Activated CD8-positive, alpha-beta T cell treated with anti-CD3 and anti-CD28 coated beads for 36 hours (primary cell): ENCODE measurements around the gene ELOVL6. TPM values are rescaled to one million over a fixed set of nuclear protein-coding genes. Genes with fewer than 3 reads are reported as not detected.

Experiments
- ATAC-seq: fragments of 200-7000 bp; cut with Tn5 transposase; one replicate; pipeline ENCODE4 v1.10.0; 2021; ENCODE audit warnings: mild to moderate bottlenecking, moderate library complexity
- CTCF ChIA-PET: fragments of 350-600 bp; sonication (Branson Sonifier 250); formaldehyde crosslinking; loops from one replicate; lab custom pipeline; 2021; ENCODE audit warnings: antibody characterized with exemption; lab: Charles Lee
- POLR2A ChIA-PET: fragments of 350-600 bp; sonication (Branson Sonifier 250); formaldehyde crosslinking; loops from one replicate; lab custom pipeline; 2021; ENCODE audit warnings: antibody characterized with exemption; lab: Charles Lee
- DNase-seq: peaks from one replicate; pipeline ENCODE4 v3.0.0-alpha.2; 2020
- H3K27ac Mint-ChIP-seq: one replicate; pipeline ENCODE4 v1.8.0; 2021; ENCODE audit warnings: mild to moderate bottlenecking, mixed read lengths
- H3K27me3 Mint-ChIP-seq: one replicate; pipeline ENCODE4 v1.8.0; 2021; ENCODE audit warnings: mixed read lengths
- H3K36me3 Mint-ChIP-seq: one replicate; pipeline ENCODE4 v1.8.0; 2021; ENCODE audit warnings: low read depth, mixed read lengths
- H3K4me1 Mint-ChIP-seq: one replicate; pipeline ENCODE4 v1.8.0; 2021; ENCODE audit warnings: low read depth, mixed read lengths
- H3K4me3 Mint-ChIP-seq: one replicate; pipeline ENCODE4 v1.8.0; 2021; ENCODE audit warnings: mild to moderate bottlenecking, moderate library complexity, mixed read lengths
- H3K9me3 Mint-ChIP-seq: one replicate; pipeline ENCODE4 v1.8.0; 2021; ENCODE audit warnings: mixed read lengths
- intact Hi-C: fragments of 100-400 bp; cut with micrococcal nuclease; formaldehyde crosslinking; loops from one replicate; pipeline ENCODE4 v1.10.0; 2022
- total RNA-seq, 2 experiments: library from RNA; stranded (reverse); gene quantifications; one replicate each; pipeline ENCODE4 v1.2.3, GENCODE V29; 2021
- TF ChIP-seq, protein P1 (sequence below): fragments of 200-600 bp; IDR thresholded peaks from one replicate; pipeline ENCODE4 v1.8.0; 2022; ENCODE audit warnings: antibody characterized with exemption, mild to moderate bottlenecking

Gene ELOVL6
- total RNA-seq, 2 experiments from 2014 or later: 4.7 to 7.7 TPM

DNA sequence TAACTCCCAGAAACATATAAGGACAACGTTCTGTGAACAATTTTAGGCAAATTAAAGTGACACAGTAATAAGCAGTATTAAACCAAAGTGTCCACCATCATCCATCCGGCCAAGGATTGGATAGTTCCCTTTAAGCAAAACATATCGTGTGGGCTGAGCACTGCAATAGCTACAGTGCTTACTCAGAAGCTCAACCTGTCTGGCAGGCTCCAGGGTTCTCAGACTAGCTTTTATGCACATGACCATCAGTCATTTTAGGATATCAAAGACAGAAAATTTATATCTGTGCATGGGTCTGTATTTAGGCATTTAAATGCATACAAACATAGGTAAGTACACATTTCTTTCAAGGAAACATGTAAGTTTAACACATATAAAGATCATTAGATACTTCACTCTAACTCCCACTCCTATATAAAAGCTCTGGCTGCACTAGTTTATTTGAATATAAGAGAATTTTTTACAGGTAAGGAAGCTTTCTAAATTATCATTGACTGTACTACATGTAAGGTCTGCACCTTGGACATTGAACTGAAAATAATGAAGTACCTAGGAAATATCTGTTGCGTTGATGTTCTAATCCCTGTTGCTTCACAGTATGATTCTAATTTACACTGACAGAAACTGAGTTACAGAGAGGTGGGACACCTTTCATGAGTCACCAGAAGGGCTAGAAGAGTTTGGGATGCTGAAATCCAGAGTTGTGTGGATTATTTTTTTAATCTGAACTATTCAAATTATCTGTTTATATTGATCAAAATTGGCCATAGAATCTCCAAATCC is 67.6 kb downstream of the ELOVL6 start:
- no peaks in the 10 kb centered on the region for H3K9me3 Mint-ChIP-seq
- H3K36me3 Mint-ChIP-seq: no peaks in the 10 kb centered on the region
- ChIA-PET CTCF (no interaction called here), POLR2A (no interaction called here)
- TF ChIP-seq, protein P1, sequence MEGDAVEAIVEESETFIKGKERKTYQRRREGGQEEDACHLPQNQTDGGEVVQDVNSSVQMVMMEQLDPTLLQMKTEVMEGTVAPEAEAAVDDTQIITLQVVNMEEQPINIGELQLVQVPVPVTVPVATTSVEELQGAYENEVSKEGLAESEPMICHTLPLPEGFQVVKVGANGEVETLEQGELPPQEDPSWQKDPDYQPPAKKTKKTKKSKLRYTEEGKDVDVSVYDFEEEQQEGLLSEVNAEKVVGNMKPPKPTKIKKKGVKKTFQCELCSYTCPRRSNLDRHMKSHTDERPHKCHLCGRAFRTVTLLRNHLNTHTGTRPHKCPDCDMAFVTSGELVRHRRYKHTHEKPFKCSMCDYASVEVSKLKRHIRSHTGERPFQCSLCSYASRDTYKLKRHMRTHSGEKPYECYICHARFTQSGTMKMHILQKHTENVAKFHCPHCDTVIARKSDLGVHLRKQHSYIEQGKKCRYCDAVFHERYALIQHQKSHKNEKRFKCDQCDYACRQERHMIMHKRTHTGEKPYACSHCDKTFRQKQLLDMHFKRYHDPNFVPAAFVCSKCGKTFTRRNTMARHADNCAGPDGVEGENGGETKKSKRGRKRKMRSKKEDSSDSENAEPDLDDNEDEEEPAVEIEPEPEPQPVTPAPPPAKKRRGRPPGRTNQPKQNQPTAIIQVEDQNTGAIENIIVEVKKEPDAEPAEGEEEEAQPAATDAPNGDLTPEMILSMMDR: no peak
- H3K27ac Mint-ChIP-seq: no peak overlapping the region
- ATAC-seq: no peak
- H3K4me1 Mint-ChIP-seq: peaks cover 8% of the 10 kb centered on the region
- intact Hi-C loops: no loop called here
- H3K27me3 Mint-ChIP-seq: no peaks in the 10 kb centered on the region
- no peak for DNase-seq
- H3K4me3 Mint-ChIP-seq: no peak overlapping the region

DNA sequence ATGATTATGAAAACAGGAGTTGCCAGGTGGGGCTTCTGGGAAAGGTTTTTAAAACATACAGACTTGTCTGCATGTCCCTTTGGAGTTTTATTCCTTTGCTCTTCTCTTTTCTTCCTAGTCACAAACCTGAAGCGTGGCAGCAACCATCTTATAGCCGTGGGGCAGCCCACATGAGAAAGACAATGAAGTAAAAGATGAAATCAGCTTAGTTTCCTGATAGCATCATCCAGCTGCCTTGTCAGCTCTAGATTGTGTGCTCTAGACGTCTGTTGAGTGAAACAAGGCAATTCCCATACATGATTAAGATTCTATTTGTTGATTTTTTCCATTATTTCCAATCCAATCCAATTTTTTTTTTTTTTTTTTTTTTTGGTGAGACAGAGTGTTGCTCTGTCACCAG is 68.9 kb downstream of the ELOVL6 start:
- Mint-ChIP-seq H3K4me3 (no peak overlapping the region), H3K4me1 (peaks cover 8% of the 10 kb centered on the region), H3K27ac (no peak overlapping the region), H3K9me3 (no peaks in the 10 kb centered on the region), H3K27me3 (no peaks in the 10 kb centered on the region), H3K36me3 (no peaks in the 10 kb centered on the region)
- DNase-seq (no peak), ATAC-seq (no peak)
- ChIA-PET POLR2A (no interaction called here), CTCF (interaction anchor here (1.7 kb wide), 1 partner anchor 80 kb away, joined by 8 read pairs; no protein-coding TSS in a partner anchor)
- TF ChIP-seq, protein P1: no peak
- intact Hi-C loops: no loop called here

DNA sequence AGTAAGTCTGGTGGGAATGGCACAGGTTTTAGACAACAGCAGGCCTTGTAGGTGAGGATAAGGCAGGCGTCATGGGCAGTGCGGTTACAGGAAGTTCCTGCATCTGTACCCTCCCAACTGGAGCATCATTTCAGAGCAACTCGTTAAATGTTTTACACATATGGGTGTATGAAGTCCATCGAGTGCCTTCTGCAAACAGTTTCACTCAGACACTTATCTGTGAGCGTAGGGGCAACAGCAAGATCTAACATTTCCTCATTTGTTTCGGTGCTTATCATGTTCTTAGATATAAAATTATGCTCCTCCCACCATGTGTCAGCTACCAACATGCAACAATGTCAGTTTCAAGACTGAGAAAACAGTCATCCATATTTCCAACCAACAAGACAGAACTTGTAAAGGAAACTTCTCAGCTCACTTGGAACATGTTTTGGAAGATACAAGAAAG is 69.9 kb downstream of the ELOVL6 start:
- intact Hi-C loops: no loop called here
- ChIA-PET POLR2A (no interaction called here), CTCF (interaction anchor here (1.7 kb wide), 1 partner anchor 79 kb away, joined by 8 read pairs; no protein-coding TSS in a partner anchor)
- peaks cover 8% of the 10 kb centered on the region for H3K4me1 Mint-ChIP-seq
- no peaks in the 10 kb centered on the region for H3K27me3 Mint-ChIP-seq
- H3K36me3 Mint-ChIP-seq: no peaks in the 10 kb centered on the region
- TF ChIP-seq, protein P1: no peak
- no peak overlapping the region for H3K27ac Mint-ChIP-seq
- no peak overlapping the region for H3K4me3 Mint-ChIP-seq
- H3K9me3 Mint-ChIP-seq: no peaks in the 10 kb centered on the region
- no peak for DNase-seq
- peak; percentile 37 for ATAC-seq

DNA sequence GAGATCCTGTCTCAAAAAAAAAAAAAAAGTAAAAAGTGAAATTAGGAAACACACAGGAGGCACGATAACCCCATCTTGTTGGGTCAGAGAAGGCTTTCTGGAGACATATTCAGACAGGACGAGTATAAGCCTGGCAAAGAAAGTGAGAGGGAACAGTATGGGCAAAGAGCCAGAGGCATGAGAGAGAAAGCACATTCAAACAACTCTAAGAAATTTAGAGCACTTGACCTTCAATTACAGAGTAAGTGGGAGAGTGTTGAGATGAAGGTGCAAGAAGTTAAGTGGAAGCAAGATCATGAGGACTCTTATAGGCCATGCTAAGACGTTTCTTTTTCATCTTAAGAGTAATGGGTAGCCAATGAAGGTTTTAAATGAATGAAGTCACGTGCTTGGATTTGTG is 70.4 kb downstream of the ELOVL6 start:
- POLR2A ChIA-PET: no interaction called here
- intact Hi-C loops: no loop called here
- no peak overlapping the region for H3K27ac Mint-ChIP-seq
- ATAC-seq: no peak
- H3K36me3 Mint-ChIP-seq: no peaks in the 10 kb centered on the region
- H3K9me3 Mint-ChIP-seq: no peaks in the 10 kb centered on the region
- DNase-seq: no peak
- CTCF ChIA-PET: no interaction called here
- H3K4me3 Mint-ChIP-seq: no peak overlapping the region
- TF ChIP-seq, protein P1: no peak
- H3K4me1 Mint-ChIP-seq: peaks cover 8% of the 10 kb centered on the region
- no peaks in the 10 kb centered on the region for H3K27me3 Mint-ChIP-seq

DNA sequence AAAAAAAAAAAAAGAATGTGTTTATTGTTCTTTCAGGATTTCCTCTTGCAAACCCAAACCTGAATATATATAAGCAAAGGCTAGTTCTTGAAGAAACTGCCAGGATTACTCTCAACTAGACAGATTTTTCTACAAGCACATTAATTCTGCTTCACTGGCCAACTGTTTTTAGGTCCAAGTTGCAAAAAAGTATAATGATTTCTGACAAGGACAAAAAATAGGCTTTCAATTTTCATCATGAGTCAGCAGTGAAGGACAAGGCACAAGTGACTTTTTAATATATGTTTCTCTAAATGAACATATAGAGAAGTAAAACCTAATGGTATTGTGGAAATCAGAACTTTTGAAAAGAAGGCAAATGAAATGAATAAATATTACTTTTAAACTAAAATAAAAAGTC is 73.7 kb downstream of the ELOVL6 start:
- Mint-ChIP-seq H3K27me3 (no peaks in the 10 kb centered on the region), H3K36me3 (no peaks in the 10 kb centered on the region), H3K27ac (no peak overlapping the region), H3K4me3 (no peak overlapping the region), H3K4me1 (peaks cover 11% of the 10 kb centered on the region), H3K9me3 (no peaks in the 10 kb centered on the region)
- TF ChIP-seq, protein P1: no peak
- no peak for ATAC-seq
- DNase-seq: no peak
- intact Hi-C loops: no loop called here
- CTCF ChIA-PET: no interaction called here
- POLR2A ChIA-PET: no interaction called here
